ENCODE data around the gene AQP9.

AQP9 gene

DNA sequence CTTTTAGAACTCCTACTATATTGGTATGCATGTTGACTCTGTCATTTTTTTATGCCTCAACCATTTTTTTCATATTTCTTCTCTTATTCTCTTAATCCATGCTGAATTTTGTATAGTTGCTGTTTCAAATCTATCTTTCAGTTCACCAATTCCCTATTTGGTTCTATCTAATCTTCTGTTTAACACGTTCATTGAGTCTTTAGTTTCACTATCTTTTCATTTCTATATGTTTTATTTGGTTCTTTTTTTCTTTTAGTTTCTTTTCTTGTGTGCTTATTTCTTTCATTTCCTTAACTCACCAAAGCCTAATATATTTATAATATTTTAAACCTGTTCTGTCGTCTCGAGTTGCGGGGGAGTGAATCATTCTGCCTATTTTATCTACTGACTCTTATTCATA, 8.0 kb downstream of the AQP9 start:
- DNase-seq (ENCODE audit: extremely low read depth, low read depth), result no peak
- H3K4me3 ChIP-seq (replicated peaks; ENCODE audit: low read depth, low read length), result no peak overlapping the region
- TF ChIP-seq CTCF (IDR thresholded peaks at IDR 0.05; ENCODE audit: low read depth, low read length, missing control alignments), result no peak

DNA sequence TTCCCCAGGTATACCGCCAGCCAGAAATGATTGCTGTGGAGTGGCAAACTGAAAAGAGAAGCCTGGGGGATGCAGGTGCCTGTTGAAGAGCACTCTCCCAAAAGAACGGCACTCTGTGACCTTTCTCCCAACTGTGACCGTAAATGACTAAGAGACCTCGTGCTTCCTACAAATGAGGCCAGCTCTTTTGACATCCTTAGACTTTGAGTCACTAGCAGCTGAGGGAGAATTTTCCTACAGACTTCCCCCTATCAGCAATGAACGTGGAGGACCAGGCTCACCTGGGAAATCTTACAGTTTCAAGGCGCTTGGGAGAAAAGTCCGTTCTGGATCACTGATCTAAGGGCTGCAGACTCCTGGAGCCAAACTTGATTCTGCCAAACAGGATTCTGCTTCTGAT, 8.6 kb downstream of the AQP9 start:
- no peak for DNase-seq (ENCODE audit: extremely low read depth, low read depth)
- no peak overlapping the region for H3K4me3 ChIP-seq (replicated peaks; ENCODE audit: low read depth, low read length)
- no peak for TF ChIP-seq CTCF (IDR thresholded peaks at IDR 0.05; ENCODE audit: low read depth, low read length, missing control alignments)

DNA sequence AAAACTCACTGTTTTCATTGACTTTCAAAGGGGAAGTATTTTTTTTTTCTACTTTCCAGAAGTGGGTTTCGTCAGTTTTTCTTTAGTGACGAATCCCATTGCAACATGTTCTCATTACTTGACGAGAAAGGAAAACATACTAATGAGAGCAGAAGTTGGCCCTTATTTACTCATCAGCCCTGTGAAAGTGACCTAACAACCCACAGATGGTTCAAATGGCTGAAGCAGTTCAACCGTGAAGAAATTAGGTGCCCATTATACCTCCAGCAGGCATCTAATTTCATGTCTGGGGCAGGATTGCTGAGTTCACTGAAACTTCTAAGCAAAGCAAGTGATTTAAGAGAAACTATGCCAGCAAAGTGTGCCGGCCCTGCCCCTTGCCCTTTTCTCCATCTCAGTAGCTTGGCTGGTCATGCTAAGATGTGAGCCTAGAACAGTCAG, 9.0 kb downstream of the AQP9 start:
- TF ChIP-seq CTCF (IDR thresholded peaks at IDR 0.05; ENCODE audit: low read depth, low read length, missing control alignments), result no peak
- no peak overlapping the region for H3K4me3 ChIP-seq (replicated peaks; ENCODE audit: low read depth, low read length)
- no peak for DNase-seq (ENCODE audit: extremely low read depth, low read depth)

DNA sequence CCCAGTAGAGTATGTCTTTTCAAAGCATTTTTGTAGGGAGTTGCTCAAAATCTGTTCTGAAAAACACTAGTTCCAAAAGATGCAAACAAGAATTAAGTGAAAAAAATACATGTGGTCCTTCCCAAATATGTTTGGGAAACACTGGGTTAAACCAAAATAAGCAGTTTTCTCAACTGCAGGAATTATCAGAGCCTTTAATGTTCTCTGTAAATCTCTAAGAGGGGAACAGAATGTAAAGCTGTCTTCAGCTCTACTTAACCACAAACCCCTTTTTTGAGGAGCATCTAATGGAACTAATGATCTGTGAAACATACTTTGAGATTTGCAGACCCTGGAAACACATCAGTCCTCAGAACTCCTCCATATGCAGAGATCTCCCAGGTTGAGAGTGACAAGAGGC, 9.9 kb downstream of the AQP9 start:
- no peak for DNase-seq (ENCODE audit: extremely low read depth, low read depth)
- no peak overlapping the region for H3K4me3 ChIP-seq (replicated peaks; ENCODE audit: low read depth, low read length)
- no peak for TF ChIP-seq CTCF (IDR thresholded peaks at IDR 0.05; ENCODE audit: low read depth, low read length, missing control alignments)

DNA sequence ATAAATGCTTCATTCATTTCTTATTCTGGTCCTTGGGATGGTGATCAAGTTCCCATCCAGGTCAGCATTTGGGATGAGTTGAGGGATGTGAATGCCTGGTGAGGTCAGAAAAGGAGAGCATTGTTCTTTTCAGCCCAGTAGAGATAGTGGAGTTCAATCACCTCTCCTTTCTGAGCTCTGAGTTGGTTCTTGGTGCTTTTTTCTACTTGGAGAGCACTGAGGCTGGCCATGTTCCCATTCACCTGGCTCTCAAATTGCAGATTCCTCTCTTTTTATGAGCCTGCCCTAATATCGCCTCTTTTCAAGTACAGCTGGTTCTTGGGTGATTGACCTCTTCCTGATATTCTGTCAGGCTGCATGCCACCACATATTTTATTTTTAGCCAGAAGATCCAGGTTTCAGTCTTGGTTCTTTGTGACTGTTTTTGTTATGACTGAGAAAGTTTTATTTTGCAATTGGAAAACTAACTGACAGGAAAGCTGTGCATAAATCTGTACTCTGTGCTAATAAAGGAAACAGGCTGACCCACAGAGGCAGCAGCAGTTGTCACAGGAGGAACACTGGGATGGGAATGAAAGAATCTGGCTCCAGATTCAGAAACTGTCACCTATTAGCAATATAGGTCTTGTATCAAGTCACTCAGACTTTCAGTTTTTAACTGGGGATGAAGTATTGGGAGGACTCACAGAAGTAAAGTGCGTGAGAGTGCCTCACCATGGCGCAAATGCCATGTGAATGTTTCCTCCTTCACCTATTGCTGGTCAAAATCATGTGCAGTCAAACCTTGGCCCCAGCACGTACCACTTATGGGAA, 10.7 kb downstream of the AQP9 start:
- no peak overlapping the region for H3K4me3 ChIP-seq (replicated peaks; ENCODE audit: low read depth, low read length)
- DNase-seq (ENCODE audit: extremely low read depth, low read depth), result no peak
- TF ChIP-seq CTCF (IDR thresholded peaks at IDR 0.05; ENCODE audit: low read depth, low read length, missing control alignments), result no peak

GRCh38 chr15:58154769-58155168, 16.6 kb downstream of the AQP9 start:
- no peak for DNase-seq (ENCODE audit: extremely low read depth, low read depth)
- no peak for TF ChIP-seq CTCF (IDR thresholded peaks at IDR 0.05; ENCODE audit: low read depth, low read length, missing control alignments)
- no peak overlapping the region for H3K4me3 ChIP-seq (replicated peaks; ENCODE audit: low read depth, low read length)

Data from HFF-Myc (cell line).